Measurements from ENCODE around the gene RBM4.
"Not testable (repeated sequence)": the region's sequence is repeated elsewhere in the genome, so short reads cannot be mapped to it uniquely, and the experiment has no call there.

RBM4 gene

DNA sequence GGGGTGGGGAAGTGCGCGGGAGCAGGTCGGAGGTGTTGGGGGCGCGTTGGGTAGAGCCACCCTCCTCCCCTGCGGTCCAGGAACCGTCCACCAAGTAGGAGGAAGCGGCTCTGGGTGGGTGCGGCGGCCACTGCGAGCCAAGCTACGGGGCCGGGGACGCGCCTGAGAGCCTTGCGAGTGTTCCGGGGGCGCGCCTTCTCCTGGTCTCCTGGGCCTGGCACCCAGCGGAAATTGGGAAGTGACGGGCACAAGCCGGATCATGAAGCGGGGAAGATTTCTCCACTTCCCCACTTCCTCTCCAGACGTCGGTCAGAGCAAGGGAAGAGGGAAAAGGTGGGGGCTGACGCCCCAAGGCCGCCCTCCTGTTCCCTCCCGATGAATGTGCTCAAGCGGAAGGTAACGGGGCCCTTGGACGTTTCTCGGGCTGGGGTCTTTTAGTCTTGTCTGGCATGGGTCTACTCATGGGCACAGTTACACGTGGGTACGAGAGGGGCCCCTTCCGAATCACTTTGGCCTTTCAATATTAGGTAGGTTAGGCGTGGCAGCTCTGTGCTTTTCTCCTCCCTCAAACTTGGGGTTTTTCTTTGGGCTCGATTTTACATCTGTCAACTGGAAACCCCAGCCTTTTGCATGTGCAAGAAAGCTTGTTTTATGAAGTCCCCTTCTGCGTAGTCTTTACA is 21.2 kb upstream of the RBM4 start:
- DNase-seq = no peak

GRCh38 chr11:66619080-66619554 is 19.4 kb upstream of the RBM4 start:
- no peak for DNase-seq

DNA sequence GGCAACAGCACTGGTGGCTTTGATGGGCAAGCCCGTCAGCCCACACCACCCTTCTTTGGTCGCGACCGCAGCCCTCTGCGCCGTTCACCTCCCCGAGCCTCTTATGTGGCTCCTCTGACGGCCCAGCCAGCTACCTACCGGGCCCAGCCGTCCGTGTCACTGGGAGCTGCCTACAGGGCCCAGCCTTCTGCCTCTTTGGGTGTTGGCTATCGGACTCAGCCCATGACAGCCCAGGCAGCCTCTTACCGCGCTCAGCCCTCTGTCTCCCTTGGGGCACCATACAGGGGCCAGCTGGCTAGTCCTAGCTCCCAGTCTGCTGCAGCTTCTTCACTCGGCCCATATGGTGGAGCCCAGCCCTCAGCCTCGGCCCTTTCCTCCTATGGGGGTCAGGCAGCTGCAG is 14.1 kb upstream of the RBM4 start:
- DNase-seq = no peak

- no peak for DNase-seq
Observed at GRCh38 chr11:66625041-66625751, 13.3 kb upstream of the RBM4 start.

DNA sequence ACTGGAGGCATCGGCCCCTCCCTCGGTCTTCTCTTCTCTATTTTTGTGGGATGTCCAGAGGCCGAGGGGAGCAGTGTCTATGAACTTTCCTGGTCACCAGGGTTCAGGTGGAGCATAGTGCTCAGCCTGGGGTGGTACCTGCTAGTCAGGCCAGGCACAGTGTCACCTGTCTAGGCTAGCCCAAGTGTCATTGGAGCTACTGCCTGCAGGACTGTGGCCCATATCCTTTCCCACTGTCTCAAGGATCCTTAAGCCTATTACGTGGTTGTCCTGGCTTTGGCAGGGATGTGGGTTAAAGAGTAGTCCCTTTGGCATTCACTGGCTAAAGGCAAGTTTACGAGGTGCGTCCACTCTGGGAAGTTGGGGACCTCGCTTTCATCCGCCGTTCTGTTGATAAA is 12.8 kb upstream of the RBM4 start:
- DNase-seq = no peak

GRCh38 chr11:66626382-66626781 is 12.1 kb upstream of the RBM4 start:
- no peak for DNase-seq

GRCh38 chr11:66626926-66627325 is 11.6 kb upstream of the RBM4 start:
- no peak for DNase-seq

DNA sequence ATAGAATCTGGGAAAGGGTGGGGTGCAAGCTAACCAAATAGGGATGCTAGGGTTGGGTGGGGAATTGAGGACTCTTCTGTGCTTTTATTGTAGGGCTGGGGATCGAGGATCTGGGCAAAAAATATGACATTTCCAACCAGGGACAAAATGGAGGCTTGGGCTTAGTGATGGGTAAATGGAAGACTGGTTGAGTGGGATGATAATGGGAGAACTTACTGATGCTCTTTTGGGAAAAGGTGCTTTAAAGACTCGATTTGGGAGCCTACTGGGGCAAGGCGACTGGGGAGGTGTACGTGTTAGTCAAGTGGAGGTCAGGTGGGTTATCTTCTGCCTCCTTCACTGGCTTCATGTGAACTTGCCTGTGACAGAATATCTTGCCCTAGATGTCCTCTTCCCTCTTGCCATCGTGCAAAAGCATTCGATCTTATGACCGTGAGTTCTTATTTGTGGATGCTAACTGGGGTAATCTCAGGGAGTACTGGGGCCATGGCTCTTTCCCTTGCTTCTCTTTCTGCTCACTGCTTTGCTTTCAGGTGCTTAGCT is 10.4 kb upstream of the RBM4 start:
- DNase-seq = no peak

DNA sequence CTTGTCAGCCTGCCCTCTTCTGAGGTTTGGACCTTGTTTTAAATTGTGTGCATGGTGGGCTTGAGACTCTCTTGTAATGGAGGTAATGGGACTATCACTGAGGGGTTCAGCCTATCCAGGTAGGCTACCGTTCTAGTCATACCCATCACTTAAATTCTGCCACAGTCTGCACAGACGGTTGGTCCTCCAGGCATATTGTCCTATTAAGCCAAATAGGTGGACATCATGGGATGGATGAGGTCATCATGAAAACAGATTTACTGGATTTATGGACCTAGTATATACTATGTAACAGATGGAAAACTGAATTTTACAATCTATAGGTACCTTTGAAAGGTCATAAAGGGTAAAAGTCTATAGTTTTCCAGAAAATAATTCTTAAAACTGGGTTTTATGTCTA is 9.1 kb upstream of the RBM4 start:
- no peak for DNase-seq

- no peak for DNase-seq
Observed at GRCh38 chr11:66631883-66632282, 6.6 kb upstream of the RBM4 start.

GRCh38 chr11:66632952-66633351 is 5.6 kb upstream of the RBM4 start:
- DNase-seq = no peak

GRCh38 chr11:66636411-66636810 is 2.1 kb upstream of the RBM4 start:
- DNase-seq = no peak

DNA sequence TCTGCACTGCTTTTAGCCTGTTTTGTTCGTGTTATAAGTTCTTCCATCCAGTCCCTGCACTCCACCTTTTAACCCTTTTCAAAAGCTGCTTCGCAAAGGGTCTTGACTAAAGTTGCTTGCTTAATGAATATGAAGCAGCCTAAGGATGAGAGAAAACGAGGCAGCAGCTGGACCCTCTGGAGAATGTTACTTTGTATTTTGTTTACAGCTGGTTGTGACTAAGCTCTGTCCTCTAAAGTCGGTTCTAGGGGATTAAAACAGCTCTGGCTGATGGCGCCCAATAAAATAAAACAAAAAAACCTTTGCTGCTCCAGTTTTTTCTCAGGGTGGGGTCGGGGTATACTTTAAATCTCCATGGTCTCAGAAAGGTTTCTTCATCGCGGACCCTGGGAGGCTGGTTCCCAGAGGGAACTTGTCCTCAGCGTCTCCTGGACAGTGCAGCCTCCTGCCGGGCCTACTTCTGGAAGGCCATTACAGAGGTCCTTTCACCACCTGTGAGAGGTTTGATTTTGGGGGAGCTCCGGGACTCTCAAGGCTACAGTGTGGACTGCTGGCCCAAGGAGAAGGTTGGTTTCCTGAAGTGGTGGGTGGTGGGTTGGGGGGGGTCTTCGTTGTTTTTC is 836 bp upstream of the RBM4 start:
- no peak for DNase-seq

GRCh38 chr11:66639066-66639813 is 737 bp downstream of the RBM4 start:
- DNase-seq = no peak

DNA sequence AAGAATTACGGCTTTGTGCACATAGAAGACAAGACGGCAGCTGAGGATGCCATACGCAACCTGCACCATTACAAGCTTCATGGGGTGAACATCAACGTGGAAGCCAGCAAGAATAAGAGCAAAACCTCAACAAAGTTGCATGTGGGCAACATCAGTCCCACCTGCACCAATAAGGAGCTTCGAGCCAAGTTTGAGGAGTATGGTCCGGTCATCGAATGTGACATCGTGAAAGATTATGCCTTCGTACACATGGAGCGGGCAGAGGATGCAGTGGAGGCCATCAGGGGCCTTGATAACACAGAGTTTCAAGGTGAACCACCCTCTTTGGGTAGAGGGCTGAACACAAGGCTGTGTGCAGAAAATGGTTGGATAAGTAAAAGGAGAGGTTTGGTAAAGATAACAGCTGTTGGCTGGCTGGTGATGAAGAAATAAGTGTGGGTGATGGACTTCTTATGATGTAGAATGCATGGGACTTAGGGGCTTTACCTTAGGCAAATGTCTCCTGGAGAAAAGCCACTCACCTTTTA is 1.4 kb downstream of the RBM4 start:
- not testable (repeated sequence) for DNase-seq

DNA sequence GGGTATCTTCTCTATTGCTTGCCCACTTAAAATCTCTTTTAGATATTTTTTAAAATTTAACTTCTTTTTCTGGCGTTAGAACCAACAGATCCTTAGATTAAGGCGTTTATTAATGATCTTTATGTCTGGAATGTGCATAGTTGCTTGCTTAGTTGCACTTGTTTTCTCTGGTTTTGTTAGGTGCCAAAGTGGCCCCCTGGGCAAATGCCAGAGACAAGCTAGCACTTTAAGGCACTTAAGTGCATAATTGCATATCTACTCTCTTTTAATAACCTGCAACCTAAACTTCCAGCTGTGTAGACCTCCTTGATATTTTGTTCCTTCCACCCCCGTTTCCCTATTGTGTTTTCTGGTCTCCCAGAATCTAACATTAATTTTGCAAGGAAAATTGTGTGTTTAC is 3.3 kb downstream of the RBM4 start:
- no peak for DNase-seq

DNA sequence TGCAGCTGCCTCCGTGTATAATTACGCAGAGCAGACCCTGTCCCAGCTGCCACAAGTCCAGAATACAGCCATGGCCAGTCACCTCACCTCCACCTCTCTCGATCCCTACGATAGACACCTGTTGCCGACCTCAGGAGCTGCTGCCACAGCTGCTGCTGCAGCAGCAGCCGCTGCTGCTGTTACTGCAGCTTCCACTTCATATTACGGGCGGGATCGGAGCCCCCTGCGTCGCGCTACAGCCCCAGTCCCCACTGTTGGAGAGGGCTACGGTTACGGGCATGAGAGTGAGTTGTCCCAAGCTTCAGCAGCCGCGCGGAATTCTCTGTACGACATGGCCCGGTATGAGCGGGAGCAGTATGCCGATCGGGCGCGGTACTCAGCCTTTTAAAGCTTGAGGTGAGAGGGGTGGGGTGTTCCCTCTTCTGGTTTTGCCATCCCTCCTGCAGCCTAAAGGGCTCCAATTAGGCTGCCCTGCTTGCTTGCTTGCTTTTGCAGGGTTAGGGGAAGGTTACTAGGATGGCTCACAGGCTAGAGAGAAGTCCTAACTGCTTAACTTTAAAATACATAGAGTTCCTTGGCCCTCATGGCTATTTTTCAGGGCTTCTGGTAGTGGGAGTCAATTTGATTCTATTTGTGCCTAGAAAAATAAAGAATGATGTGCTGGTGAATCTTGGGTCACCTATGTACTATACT is 5.4 kb downstream of the RBM4 start:
- DNase-seq = no peak

DNA sequence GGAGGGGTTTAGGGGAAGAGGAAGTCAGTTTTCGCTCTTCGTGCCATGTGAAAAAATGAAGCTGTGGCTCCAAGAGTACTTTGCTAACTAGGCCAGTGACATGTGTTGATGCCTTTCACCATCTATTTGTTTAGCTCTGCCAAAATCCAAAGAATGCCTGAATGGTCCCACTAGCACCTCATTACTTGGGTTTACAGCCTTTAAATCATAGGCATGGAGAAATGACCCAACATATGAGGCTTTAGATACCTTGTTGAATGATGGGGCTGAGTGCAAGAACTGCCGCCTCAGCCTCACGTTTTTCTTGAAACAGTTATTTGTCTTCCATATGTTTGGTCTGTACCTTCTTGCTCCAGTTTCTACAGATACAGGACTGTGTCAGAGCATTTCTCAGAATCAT is 8.3 kb downstream of the RBM4 start:
- DNase-seq = no peak

GRCh38 chr11:66649903-66650302 is 11.4 kb downstream of the RBM4 start:
- DNase-seq = no peak

DNA sequence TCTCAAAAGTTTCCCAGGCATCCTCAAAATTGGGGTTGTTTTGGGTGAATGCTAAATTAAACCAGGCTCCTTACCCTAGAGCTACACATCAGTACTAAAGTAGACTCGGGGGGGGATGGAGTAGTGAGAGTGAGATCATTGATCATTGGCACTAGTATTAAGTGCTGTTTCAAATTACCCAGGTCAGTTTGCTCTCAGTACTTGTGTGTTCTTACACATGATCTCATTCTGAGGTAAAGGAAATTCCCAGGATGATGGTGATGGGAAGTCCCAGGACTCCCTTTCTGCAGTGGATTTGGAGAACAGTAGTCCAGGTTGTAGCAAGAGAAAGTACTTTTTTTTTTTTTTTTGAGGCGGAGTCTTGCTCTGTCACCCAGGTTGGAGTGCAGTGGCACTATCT is 12.5 kb downstream of the RBM4 start:
- DNase-seq = no peak

GRCh38 chr11:66652651-66653050 is 14.1 kb downstream of the RBM4 start:
- DNase-seq = no peak

- no peak for DNase-seq
Observed at GRCh38 chr11:66653123-66653522, 14.6 kb downstream of the RBM4 start.
